NOMO-1 treated with DMSO at 0.1 percent for 48 hours (cell line): ENCODE data around the gene RUFY2.
"Not testable (repeated sequence)": the region's sequence is repeated elsewhere in the genome, so short reads cannot be mapped to it uniquely, and the experiment has no call there.

Experiments used
- DNase-seq: peaks from one replicate; lab custom pipeline; 2025; ENCODE audit not compliant: unreplicated experiment; lab: John Stamatoyannopoulos, UW

The RUFY2 gene

GRCh38 chr10:68406815-68407548 is at the start of gene RUFY2:
Gene RUFY2, minus strand, starts transcription at chr10:68407277. Its CDS starts 88 bp downstream, at chr10:68407189.
- peak; percentile 66 for DNase-seq

- not testable (repeated sequence) for DNase-seq
Measured at GRCh38 chr10:68449698-68450097, 42.6 kb upstream of the RUFY2 start.

- no peak for DNase-seq
Measured at GRCh38 chr10:68446179-68446578, 39.1 kb upstream of the RUFY2 start.

- no peak for DNase-seq
Measured at GRCh38 chr10:68442971-68443370, 35.9 kb upstream of the RUFY2 start.

- DNase-seq, result no peak
Measured at GRCh38 chr10:68440898-68441297, 33.8 kb upstream of the RUFY2 start.

GRCh38 chr10:68435803-68436202 is 28.7 kb upstream of the RUFY2 start:
- DNase-seq, result peak; percentile 19

GRCh38 chr10:68434657-68435056 is 27.6 kb upstream of the RUFY2 start:
- no peak for DNase-seq

GRCh38 chr10:68428396-68429104 is 21.5 kb upstream of the RUFY2 start:
- DNase-seq, result no peak

GRCh38 chr10:68424454-68425014 is 17.5 kb upstream of the RUFY2 start:
- DNase-seq, result no peak

GRCh38 chr10:68423522-68423921 is 16.4 kb upstream of the RUFY2 start:
- no peak for DNase-seq

GRCh38 chr10:68419376-68419775 is 12.3 kb upstream of the RUFY2 start:
- DNase-seq, result no peak

- DNase-seq, result no peak
Measured at GRCh38 chr10:68408898-68409518, 1.9 kb upstream of the RUFY2 start.

GRCh38 chr10:68406111-68406814 is 814 bp downstream of the RUFY2 start:
- DNase-seq, result peak; percentile 7

- DNase-seq, result no peak
Measured at GRCh38 chr10:68403701-68404100, 3.4 kb downstream of the RUFY2 start.

GRCh38 chr10:68402276-68402675 is 4.8 kb downstream of the RUFY2 start:
- no peak for DNase-seq

- DNase-seq, result no peak
Measured at GRCh38 chr10:68397005-68397404, 10.1 kb downstream of the RUFY2 start.

GRCh38 chr10:68385740-68386139 is 21.3 kb downstream of the RUFY2 start:
- no peak for DNase-seq

GRCh38 chr10:68371604-68372003 is 35.5 kb downstream of the RUFY2 start:
- no peak for DNase-seq

GRCh38 chr10:68367121-68367520 is 40.0 kb downstream of the RUFY2 start:
- no peak for DNase-seq

GRCh38 chr10:68366600-68366999 is 40.5 kb downstream of the RUFY2 start:
- no peak for DNase-seq

GRCh38 chr10:68365611-68366010 is 41.5 kb downstream of the RUFY2 start:
- DNase-seq, result no peak
